Stimulated activated naive B cell treated with anti-CD40 and anti-IgM and Interleukin-4, amounts not matched to agents 10 μg/mL and 1 μg/mL and 100 μg/mL, for 72 hours (primary cell): ENCODE measurements around the gene PTGIS.

ENCODE experiments used
- ATAC-seq, 2 donors: fragments of 150-1000 bp; cut with Tn5 transposase; replicated peaks; 2 replicates each; pipeline ENCODE4 v1.10.0; 2021; ENCODE audit warnings: moderate library complexity in 1 of 2
- DNase-seq: peaks from one replicate; pipeline ENCODE4 v3.0.0; 2021
- H3K27ac Mint-ChIP-seq: one replicate; pipeline ENCODE4 v1.8.0; 2022; ENCODE audit warnings: mild to moderate bottlenecking, mixed read lengths
- H3K27me3 Mint-ChIP-seq, 2 donors: one replicate each; pipeline ENCODE4 v1.8.0; 2022; ENCODE audit warnings: mixed read lengths in 2 of 2
- H3K36me3 Mint-ChIP-seq, 2 donors: one replicate each; pipeline ENCODE4 v1.8.0; 2022; ENCODE audit warnings: mixed read lengths in 2 of 2, mild to moderate bottlenecking in 1 of 2
- H3K4me1 Mint-ChIP-seq, 2 donors: one replicate each; pipeline ENCODE4 v1.8.0; 2022; ENCODE audit warnings: mixed read lengths in 2 of 2, mild to moderate bottlenecking in 1 of 2
- H3K4me3 Mint-ChIP-seq, 2 donors: one replicate each; pipeline ENCODE4 v1.8.0; 2022; ENCODE audit warnings: mild to moderate bottlenecking in 2 of 2, mixed read lengths in 2 of 2, moderate library complexity in 1 of 2
- H3K9me3 Mint-ChIP-seq, 2 donors: one replicate each; pipeline ENCODE4 v1.8.0; 2022; ENCODE audit warnings: mixed read lengths in 2 of 2, mild to moderate bottlenecking in 1 of 2

The PTGIS gene

DNA sequence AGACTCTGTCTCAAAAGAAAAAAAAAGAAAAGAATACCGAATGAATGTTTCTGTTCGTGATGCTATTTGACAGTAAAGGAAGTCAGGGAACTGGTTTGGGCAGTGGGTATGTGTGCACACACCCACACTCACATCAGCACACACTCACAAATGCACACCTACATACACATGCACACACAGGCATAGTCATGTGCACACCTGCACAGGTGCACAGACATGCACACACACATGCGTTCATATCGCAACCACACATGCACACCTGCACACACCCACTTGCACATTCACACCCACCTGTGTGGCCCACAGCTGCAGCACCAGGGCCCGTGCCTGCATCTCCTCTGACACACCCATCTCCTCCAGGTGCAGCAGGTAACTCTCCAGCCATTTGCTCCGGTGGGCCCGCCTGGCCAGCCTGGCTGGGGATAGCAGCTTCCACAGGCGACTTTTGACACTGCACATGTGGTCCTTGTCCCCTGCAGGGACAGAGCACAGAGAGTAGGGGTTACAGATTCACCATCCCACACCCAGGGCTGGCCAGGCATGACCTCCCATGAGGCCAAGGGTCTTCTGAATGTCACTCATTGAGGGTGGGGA, 44.1 kb downstream of the PTGIS start:
- ATAC-seq (no peak), DNase-seq (no peak)
- Mint-ChIP-seq H3K9me3 (peaks cover 10 to 14% of the 10 kb centered on the region in 2 donors), H3K27ac (no peak overlapping the region), H3K4me1 (no peaks in the 10 kb centered on the region), H3K27me3 (peaks cover 37 to 54% of the 10 kb centered on the region in 2 donors), H3K4me3 (no peak overlapping the region), H3K36me3 (peaks cover 2 to 6% of the 10 kb centered on the region in 2 donors)

DNA sequence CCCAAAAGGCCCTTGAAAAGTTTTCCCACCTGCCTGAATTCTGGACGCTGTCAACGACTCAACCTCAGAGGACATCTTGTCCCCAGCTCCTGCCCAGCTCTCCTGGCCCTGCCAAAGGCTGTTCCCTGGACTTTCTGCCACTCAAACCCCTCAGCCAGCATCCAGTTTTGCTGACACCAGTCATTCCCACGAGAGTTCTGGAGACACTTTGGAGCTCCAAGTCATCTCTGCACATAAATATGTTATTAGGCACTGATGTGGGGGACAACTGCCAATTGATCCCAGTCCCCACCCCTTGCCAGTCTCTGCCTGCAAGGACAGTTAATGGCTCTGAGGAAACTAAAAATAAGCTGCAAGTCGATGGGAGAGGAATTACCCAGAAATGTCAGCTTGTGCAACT, 46.6 kb downstream of the PTGIS start:
- Mint-ChIP-seq H3K27ac (no peak overlapping the region), H3K4me1 (no peaks in the 10 kb centered on the region), H3K27me3 (peaks cover 41 to 53% of the 10 kb centered on the region in 2 donors), H3K9me3 (peaks cover 10 to 14% of the 10 kb centered on the region in 2 donors), H3K36me3 (peaks cover 2 to 6% of the 10 kb centered on the region in 2 donors), H3K4me3 (no peak overlapping the region)
- no peak for ATAC-seq
- DNase-seq, result no peak

DNA sequence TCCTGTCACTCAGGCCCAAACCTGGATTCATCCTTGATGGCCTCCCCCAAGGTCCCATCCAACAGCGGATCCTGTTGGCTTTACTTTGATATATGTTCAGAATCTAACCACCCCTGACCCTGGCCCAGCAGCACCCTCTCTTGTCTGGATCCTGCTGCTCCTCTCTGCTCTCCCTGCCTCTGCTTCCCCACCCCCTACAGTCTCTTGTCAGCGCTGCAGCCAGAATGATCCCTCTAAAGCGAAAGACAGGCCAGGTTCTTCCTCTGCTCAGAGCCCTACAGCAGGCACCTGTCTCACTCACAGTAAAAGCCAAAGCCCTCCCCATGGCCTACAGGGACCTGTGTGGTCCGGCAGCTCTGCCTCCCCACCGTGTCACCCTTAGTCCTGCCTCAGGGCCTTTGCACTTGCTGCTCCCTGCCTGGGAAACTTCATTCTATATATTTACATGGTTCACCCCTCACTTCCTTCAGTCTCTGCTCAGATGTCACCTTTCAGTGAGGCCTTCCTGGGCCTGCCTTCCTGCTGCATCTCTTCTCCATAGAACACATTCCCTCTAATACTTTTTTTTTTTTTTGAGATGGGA, 48.1 kb downstream of the PTGIS start:
- Mint-ChIP-seq H3K36me3 (peaks cover 2 to 6% of the 10 kb centered on the region in 2 donors), H3K27me3 (peaks cover 40 to 50% of the 10 kb centered on the region in 2 donors), H3K4me1 (no peaks in the 10 kb centered on the region), H3K4me3 (no peak overlapping the region), H3K27ac (no peak overlapping the region), H3K9me3 (peaks cover 8 to 14% of the 10 kb centered on the region in 2 donors)
- no peak for DNase-seq
- ATAC-seq, result peak in 1 of 2 donors; percentile 31

DNA sequence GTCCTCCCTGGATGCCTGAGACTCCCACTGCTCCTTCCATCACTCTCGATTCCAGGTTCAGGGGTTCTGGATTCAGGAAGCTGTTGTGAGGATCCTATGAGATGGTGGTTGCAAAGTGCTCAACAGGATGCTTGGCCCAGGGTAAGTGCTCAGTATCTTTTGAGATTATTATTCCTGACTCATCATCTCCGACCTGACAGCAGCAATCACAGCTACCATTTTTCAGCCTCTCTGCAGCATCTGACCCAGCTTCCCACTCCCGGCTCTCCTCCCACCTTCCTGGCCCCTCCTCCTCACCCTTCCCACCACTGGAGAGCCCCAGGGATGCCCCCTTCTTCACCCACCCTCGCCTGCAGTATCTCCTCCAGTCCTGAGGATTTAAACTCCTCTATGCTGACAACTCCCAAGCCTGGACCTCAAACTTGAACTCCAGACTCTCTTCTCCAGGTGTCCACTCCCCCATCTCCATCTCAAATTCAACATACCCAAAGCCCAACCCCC, 48.7 kb downstream of the PTGIS start:
- Mint-ChIP-seq H3K4me3 (no peak overlapping the region), H3K27me3 (peaks cover 36 to 46% of the 10 kb centered on the region in 2 donors), H3K9me3 (peaks cover 7 to 14% of the 10 kb centered on the region in 2 donors), H3K36me3 (peaks cover 2 to 6% of the 10 kb centered on the region in 2 donors), H3K4me1 (no peaks in the 10 kb centered on the region), H3K27ac (no peak overlapping the region)
- DNase-seq, result no peak
- ATAC-seq, result no peak

DNA sequence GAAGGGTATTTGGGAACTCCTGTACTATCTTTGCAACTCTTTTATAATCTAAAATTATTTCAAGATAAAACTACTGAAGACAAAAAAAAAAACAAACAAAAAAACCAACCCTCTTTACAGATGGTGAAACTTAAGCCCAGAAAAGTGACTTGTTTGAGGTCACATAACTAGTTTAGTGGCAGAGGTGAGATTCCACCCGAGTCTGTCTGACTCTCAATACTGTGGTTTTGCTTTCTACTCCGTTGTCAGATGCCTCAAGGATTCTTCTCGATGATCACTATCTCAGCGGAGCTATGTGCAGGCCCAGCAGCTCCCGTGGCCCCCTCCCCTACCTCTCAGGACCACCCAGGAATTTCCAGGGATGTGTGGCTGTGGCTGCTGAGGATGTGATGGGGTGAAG, 49.4 kb downstream of the PTGIS start:
- ATAC-seq, result no peak
- Mint-ChIP-seq H3K4me1 (no peaks in the 10 kb centered on the region), H3K9me3 (peaks cover 4 to 9% of the 10 kb centered on the region in 2 donors), H3K27me3 (peaks cover 36 to 41% of the 10 kb centered on the region in 2 donors), H3K36me3 (peaks cover 2 to 6% of the 10 kb centered on the region in 2 donors), H3K27ac (no peak overlapping the region), H3K4me3 (no peak overlapping the region)
- no peak for DNase-seq

DNA sequence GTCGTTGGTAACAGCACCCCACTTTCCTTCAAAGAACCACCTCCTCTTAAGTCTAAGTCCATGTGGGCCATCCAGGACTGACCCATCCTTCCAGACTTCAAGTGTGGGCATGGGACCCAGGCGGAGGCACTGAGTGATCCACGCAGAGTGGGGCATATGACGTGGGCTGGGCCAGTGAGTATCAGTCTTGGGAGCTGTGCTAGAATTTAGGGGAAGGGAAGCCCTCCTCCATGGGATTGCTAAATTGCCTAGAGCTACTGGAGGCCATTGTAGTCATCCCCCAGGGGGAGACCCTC, 50.2 kb downstream of the PTGIS start:
- Mint-ChIP-seq H3K27ac (no peak overlapping the region), H3K27me3 (peaks cover 33 to 35% of the 10 kb centered on the region in 2 donors), H3K36me3 (peaks cover 2 to 6% of the 10 kb centered on the region in 2 donors), H3K4me1 (no peaks in the 10 kb centered on the region), H3K9me3 (peaks cover 5% of the 10 kb centered on the region in 2 donors), H3K4me3 (no peak overlapping the region)
- ATAC-seq (no peak), DNase-seq (no peak)

DNA sequence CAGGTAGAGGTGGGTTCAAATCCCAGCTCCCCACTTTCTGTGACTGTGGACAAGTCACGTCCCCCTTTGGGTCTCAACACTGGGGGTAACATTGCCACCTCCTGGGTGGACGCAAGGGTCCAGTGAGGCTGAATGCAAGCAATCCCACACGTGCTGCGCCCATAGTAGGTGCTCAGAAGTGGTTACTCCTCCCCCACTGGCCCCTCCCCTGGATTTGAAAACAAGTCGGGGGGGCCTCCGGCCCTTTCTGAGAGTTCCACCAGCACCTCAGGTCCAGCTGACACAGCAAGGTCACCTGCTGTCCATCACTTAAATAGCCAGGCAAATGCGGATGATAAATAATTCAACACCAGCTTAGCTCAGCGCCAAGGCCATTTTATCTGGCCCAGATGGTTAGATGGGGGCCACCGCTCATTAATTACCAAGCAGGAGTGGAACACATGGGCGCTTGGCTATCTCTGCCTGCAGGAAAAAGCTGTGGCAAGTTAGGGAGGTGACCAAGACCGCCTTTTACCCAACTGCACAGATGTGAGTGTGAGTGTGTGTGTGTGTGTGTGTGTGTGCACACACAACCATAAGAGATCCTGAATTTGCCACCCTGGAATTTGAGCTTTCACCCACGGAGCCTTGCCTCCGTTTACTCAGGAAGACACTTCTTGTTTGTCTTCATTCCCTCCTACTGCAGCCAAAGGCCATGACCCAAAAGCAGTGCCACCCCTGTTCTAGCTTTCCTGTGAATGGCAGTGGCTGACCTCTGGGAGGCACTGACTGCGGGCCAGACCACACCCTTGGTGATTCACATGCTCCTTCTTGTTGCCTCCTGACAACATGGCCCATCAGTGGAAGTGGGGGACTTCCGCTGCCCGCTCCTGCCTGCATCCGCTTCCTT, 50.8 kb downstream of the PTGIS start:
- no peak overlapping the region for H3K4me3 Mint-ChIP-seq
- ATAC-seq, result no peak
- H3K36me3 Mint-ChIP-seq, result peaks cover 2 to 3% of the 10 kb centered on the region in 2 donors
- peaks cover 30 to 32% of the 10 kb centered on the region in 2 donors for H3K27me3 Mint-ChIP-seq
- DNase-seq, result no peak
- H3K4me1 Mint-ChIP-seq, result no peaks in the 10 kb centered on the region
- H3K27ac Mint-ChIP-seq, result no peak overlapping the region
- H3K9me3 Mint-ChIP-seq, result peaks cover 4 to 5% of the 10 kb centered on the region in 2 donors

DNA sequence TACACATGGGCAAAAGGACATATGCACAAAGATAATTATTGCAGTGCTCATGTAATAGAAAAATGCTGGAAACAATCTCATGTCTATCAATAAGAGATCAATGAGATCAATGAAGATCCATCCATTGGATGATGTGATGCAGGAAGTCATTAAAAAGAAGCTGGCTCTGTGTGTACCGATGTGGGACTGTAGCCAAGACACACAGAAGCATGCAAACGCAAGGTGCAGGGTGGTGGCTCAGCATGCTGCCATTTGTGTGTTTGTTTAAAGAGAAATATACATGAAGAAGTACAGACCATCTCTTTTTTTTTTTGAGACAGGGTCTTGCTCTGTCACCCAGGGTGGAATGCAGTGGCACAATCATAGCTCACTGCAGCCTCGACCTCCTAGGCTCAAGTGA, 52.4 kb downstream of the PTGIS start:
- ATAC-seq (no peak), DNase-seq (no peak)
- no peak overlapping the region for H3K27ac Mint-ChIP-seq
- H3K4me3 Mint-ChIP-seq, result no peak overlapping the region
- H3K4me1 Mint-ChIP-seq, result no peaks in the 10 kb centered on the region
- peaks cover 16 to 25% of the 10 kb centered on the region in 2 donors for H3K27me3 Mint-ChIP-seq
- no peaks in the 10 kb centered on the region for H3K36me3 Mint-ChIP-seq
- H3K9me3 Mint-ChIP-seq, result peaks cover 0 to 1% of the 10 kb centered on the region in 2 donors

DNA sequence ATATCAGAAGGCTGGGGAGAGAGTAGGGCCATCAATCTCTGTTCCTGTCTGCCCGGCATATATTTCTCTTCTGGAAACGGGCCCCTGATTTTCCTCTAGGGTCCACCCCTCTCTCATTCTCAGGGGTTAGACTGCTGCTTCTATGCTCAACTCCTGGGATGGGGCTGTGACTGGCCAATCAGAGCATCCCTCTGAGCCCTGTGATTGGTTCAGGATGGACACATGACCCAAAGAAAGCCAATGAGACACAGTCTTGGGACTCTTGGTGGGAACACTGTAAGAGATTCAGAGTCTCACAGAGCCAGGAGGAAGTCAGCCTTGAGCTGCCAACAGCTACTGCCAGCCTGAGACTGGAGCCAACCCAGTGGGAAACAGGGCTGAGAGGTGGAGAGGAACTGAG, 54.4 kb downstream of the PTGIS start:
- peaks cover 0 to 1% of the 10 kb centered on the region in 2 donors for H3K9me3 Mint-ChIP-seq
- no peak overlapping the region for H3K27ac Mint-ChIP-seq
- no peak for DNase-seq
- ATAC-seq, result peak in 1 of 2 donors; percentile 12
- H3K4me3 Mint-ChIP-seq, result no peak overlapping the region
- H3K27me3 Mint-ChIP-seq, result peaks cover 9 to 19% of the 10 kb centered on the region in 2 donors
- H3K4me1 Mint-ChIP-seq, result peaks cover 0 to under 1% of the 10 kb centered on the region in 2 donors
- no peaks in the 10 kb centered on the region for H3K36me3 Mint-ChIP-seq

DNA sequence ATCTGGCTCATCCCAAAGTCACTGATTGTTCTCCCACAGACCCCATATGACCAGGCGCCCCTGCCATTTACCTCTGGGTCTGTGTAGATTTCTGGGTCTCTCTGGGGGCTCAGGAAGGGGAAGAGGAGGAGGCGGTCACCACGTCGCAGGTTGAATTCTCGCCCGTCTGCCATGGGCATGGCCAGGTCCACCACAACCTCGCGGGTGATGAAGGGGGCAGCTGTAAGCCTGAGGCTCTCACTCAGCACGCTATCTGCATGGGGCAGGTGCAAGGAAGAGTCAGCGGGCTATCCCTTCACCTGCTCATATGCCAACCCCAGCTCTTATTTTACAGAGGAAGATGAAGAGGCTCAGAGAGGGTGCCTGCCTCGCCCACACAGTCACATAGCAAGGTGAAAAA, 54.9 kb downstream of the PTGIS start:
- no peaks in the 10 kb centered on the region for H3K36me3 Mint-ChIP-seq
- H3K27me3 Mint-ChIP-seq, result peaks cover 13 to 22% of the 10 kb centered on the region in 2 donors
- no peak for ATAC-seq
- H3K9me3 Mint-ChIP-seq, result peaks cover 0 to 1% of the 10 kb centered on the region in 2 donors
- no peak overlapping the region for H3K4me3 Mint-ChIP-seq
- peaks cover 0 to 2% of the 10 kb centered on the region in 2 donors for H3K4me1 Mint-ChIP-seq
- no peak for DNase-seq
- no peak overlapping the region for H3K27ac Mint-ChIP-seq

DNA sequence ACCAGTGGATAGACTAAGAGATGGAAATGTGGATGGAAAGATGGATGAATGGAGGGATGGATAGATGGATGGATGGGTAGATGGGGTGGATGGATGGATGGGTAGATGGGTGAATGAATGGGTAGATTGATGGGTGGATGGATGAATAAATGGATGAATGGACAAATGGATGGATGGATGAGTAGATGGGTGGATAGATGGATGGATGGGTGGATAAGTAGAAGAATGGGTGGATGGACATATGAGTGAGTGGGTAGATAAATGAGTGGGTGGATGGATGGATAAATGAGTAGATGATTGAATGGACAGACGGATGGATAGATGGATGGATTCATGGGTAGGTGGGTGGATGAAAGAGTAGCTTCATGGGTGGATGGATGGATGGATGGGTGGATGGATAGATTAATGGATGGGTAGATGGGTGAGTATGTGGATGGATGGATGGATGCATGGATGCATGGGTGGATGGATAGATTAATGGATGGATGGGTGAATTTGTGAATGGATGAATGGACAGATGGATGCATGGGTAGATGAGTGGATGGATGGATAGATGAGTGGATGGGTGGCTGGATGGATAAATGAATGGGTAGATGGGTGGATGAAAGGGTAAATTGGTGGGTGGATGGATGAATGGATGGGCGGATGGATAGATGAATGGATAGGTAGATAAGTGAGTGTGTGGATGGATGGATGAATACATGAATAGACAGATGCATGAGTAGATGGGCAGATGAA, 56.0 kb downstream of the PTGIS start:
- Mint-ChIP-seq H3K4me1 (peaks cover 0 to 5% of the 10 kb centered on the region in 2 donors), H3K27me3 (peaks cover 12 to 22% of the 10 kb centered on the region in 2 donors), H3K27ac (no peak overlapping the region), H3K4me3 (no peak overlapping the region), H3K9me3 (peaks cover 0 to 1% of the 10 kb centered on the region in 2 donors), H3K36me3 (no peaks in the 10 kb centered on the region)
- DNase-seq (no peak), ATAC-seq (no peak)

DNA sequence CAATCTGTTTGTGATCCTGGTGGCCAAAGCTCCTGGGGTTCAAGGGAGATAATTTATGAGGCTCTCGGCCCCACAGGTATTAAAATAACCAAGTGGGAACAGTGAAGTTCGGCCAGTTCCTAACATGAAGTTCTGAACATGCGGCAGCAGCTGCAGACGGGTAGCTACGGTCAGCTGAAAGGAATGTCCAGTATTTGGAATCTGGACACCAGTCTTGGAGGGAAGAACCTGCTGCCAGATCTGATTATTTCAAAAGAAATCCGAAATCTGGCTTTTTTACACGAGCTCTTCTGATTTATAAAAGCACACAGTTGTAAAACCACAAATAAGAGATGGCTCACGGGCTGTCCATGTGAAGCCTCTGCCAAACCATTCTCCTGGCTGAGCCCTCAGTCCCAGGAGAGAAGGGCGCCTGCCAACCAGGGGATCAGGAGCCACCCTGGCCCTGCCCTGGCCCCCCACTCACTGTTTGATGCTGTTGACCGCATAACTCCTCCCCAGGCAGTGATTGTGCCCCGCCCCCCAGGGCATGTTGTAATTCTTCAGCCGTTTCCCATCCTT, 57.3 kb downstream of the PTGIS start:
- Mint-ChIP-seq H3K4me1 (peaks cover 0 to 5% of the 10 kb centered on the region in 2 donors), H3K4me3 (no peak overlapping the region), H3K9me3 (peaks cover 0 to 1% of the 10 kb centered on the region in 2 donors), H3K27me3 (peaks cover 21 to 28% of the 10 kb centered on the region in 2 donors), H3K27ac (no peak overlapping the region), H3K36me3 (no peaks in the 10 kb centered on the region)
- DNase-seq (no peak), ATAC-seq (no peak)

DNA sequence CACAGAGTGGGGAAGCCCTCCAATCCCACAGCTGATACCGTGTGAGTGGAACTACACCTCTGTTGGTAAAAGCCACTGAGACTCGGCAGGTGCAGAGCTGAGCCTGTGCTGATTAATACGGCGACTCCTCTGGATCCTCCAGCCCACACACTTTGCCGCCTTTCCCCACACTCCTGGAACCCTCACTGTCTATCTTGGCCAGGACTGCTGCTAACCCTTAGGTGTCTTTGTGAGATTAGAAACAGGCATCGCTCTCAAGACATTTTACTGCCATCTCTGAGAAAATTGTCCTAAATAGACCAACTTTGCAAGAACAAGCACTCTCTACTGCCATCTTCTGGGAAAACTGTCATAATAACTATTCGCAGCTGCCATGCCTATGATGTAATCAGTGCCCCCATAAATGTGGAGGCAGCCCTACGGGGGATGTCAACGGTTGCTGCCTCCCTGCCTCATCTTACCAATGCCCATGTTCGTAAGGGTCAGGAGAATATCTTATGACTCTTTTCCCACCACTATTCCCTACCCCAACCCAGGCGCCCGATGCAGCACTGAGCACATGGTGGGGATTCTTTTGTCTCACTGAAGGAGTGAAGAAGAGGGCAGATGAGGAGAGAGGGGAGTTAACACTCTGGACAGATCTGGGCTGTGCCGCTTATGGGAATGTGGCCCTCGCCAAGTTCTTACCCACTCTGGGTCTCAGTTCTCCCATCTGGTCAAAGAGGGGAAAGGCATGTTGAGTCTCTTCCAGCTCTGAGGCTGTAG, 59.3 kb downstream of the PTGIS start:
- ATAC-seq, result peak; percentile 48 to 51
- H3K27ac Mint-ChIP-seq, result no peak overlapping the region
- no peaks in the 10 kb centered on the region for H3K36me3 Mint-ChIP-seq
- peaks cover 0 to 1% of the 10 kb centered on the region in 2 donors for H3K9me3 Mint-ChIP-seq
- peaks cover 0 to 5% of the 10 kb centered on the region in 2 donors for H3K4me1 Mint-ChIP-seq
- peaks cover 30 to 33% of the 10 kb centered on the region in 2 donors for H3K27me3 Mint-ChIP-seq
- no peak overlapping the region for H3K4me3 Mint-ChIP-seq
- DNase-seq, result no peak
